GM18526 (cell line): ENCODE measurements around the gene SLC4A9.

Source experiments
- POLR2A ChIP-seq: IDR thresholded peaks from 3 replicates; pipeline ENCODE4 v1.6.1; 2011; ENCODE audit not compliant: insufficient read length; ENCODE audit errors: extremely low read depth

The SLC4A9 gene

DNA sequence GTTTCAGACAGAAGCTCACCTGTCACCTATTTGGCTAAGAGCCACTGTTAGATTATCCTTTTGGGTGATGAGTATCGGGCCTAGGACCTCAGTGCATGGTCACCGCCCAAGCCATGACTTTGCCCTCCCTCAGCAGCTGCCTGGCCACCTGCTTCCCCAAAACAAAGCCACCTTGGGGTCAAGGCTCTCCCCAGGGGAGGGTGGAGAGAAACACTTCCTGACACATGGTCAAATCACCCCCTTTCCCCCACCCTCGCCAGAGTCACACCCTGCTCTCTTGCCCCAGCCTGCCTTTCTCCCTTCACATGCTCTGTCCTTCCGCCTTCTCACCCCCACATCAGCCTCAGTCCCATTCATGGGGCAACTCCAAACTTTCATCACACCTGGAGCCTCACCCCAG is 11.9 kb upstream of the SLC4A9 start:
- TF ChIP-seq POLR2A = no peak

DNA sequence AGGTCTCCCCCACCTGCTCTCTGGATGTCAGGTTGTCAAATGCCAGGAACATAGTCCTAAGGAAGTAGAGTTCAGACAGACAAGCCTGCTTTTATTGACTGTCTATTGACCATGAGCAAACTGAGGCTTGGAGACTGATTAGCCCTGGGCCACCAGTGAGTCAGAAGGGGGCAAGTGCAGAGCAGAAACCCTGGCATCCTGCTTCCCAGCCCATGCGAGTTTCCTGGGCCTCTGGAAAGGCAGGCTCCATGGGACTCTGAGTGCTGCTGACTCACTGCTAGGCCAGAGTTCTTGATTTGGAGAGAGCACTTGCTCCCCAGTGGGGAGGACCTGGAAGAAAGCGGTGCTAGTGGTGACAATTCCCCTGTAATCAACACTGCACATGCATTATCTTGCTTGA is 10.8 kb upstream of the SLC4A9 start:
- no peak for TF ChIP-seq POLR2A

- TF ChIP-seq POLR2A = no peak
Observed at GRCh38 chr5:140351609-140352334, 8.2 kb upstream of the SLC4A9 start.

GRCh38 chr5:140355546-140355945 is 4.4 kb upstream of the SLC4A9 start:
- no peak for TF ChIP-seq POLR2A

DNA sequence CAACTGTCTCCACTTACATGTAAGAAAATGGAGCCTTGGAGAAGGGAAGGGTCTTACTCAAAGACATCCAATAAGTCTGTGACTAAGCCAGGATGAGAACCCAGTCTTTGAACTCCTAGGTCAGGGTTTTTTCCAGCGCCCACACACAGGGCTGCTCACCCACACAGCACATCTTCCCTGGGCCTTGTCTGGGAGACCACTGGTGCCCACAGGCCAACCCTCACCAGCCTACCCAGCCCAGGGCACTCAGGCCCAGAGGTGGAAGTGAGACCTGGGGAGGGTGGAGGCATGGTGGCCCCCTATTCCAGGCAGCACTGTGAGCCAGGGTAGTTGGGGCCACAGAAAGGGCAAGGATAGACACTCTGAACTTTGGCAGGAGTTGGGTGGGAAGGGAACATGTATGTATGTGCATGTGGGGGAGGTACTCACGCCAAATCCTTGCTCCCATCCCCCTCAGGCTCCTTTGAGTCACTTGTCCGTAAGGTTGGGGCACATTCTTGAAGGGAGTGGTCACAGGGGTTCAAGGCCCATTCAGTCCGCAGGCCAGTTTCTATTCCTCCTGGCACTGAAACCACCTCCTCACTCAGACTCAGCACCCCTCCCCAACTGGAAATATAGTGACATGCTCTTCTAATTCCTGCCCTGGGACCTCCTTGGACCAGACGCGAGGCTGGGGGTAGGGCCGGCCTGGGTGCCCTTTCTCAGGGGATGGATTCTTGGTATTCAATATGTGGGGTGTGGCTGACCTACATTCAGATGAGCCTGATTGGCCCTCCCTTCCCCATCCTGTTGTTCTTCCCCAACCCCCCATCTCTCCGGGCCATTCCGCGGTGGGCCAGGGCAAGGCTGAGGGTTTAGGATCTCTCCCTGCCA is 2.9 kb upstream of the SLC4A9 start:
- TF ChIP-seq POLR2A = no peak

DNA sequence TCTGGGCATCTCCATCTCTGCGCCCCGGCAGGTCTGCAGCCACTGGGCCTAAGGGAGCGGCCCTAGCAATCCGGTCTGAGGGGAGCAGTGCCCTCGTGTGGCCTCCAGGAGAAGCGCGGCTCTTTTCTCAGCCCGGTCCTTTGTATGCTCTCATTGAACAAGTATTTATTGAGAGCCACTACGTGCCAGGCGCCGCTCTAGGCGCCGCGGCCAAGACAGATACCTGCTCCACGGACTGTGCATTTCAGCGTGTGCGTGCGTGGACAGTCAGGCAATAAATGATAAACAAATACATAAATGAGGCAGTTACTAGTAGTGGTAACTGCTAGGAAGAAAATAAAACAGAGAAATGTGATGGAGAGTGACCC is 2.3 kb upstream of the SLC4A9 start:
- no peak for TF ChIP-seq POLR2A

GRCh38 chr5:140358738-140359310 is 1.2 kb upstream of the SLC4A9 start:
- TF ChIP-seq POLR2A = no peak

DNA sequence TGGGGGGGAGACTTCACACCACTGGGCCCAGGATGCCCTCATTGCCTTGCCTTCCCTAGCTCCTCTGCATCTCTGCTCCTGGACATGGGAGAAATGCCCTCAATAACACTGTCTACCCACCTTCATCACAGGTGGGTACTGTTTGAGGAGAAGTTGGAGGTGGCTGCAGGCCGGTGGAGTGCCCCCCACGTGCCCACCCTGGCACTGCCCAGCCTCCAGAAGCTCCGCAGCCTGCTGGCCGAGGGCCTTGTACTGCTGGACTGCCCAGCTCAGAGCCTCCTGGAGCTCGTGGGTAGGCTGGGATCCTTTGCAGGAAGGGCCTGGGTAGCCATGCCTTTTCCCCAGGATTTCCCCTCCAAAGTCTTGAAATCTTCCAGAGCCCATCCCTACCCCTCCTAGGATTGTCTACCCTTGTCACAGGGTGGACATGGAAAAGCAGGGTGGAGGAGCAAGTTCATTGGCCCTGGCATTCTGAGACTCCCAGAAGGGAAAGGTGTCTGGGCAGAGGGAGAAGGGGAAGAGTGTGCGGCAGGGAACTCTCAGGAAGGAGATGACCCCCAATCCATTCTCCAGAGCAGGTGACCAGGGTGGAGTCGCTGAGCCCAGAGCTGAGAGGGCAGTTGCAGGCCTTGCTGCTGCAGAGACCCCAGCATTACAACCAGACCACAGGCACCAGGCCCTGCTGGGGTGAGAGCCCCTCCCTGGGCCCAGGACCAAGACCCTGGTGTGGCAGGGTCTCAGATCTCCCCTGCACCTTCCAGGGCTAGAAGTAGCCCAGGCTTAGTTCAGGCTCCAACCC is 886 bp downstream of the SLC4A9 start:
- TF ChIP-seq POLR2A = no peak

- TF ChIP-seq POLR2A = no peak
Observed at GRCh38 chr5:140361901-140362300, 1.9 kb downstream of the SLC4A9 start.

DNA sequence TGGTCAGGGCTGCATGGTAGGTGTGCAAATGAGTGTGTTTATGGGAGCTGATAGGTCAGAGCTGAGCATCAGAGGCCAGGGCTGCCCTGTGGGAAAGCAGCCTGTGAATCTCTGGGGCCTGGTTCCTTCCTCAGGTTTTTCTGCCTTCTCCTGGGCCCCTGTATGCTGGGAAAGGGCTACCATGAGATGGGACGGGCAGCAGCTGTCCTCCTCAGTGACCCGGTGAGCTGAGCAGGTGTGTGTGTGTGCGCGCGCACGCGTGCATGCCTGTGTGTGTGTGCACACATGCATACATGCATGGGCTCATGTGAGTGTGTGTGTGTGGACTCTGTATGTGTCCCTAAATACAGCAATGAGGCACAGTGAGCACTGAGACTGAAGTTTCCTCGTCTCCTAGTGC is 2.3 kb downstream of the SLC4A9 start:
- TF ChIP-seq POLR2A = no peak

GRCh38 chr5:140362875-140363630 is 3.1 kb downstream of the SLC4A9 start:
- TF ChIP-seq POLR2A = no peak

GRCh38 chr5:140363631-140364471 is 3.9 kb downstream of the SLC4A9 start:
- no peak for TF ChIP-seq POLR2A

DNA sequence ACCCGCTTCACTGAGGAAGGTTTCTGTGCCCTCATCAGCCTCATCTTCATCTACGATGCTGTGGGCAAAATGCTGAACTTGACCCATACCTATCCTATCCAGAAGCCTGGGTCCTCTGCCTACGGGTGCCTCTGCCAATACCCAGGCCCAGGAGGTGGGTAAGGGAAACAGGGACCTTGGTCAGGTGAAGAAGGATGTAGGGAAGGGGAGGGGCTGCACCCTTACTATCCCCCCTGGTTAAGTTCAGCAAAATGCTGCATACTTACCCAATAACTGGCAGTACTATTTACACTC is 4.4 kb downstream of the SLC4A9 start:
- TF ChIP-seq POLR2A = no peak

GRCh38 chr5:140365282-140365681 is 5.3 kb downstream of the SLC4A9 start:
- no peak for TF ChIP-seq POLR2A
